Measurements from ENCODE around the gene VWDE.

VWDE gene

GRCh38 chr7:12290761-12291160 is 112.9 kb downstream of the VWDE start:
- no peak for DNase-seq (ENCODE audit: low read depth, low spot score)

DNA sequence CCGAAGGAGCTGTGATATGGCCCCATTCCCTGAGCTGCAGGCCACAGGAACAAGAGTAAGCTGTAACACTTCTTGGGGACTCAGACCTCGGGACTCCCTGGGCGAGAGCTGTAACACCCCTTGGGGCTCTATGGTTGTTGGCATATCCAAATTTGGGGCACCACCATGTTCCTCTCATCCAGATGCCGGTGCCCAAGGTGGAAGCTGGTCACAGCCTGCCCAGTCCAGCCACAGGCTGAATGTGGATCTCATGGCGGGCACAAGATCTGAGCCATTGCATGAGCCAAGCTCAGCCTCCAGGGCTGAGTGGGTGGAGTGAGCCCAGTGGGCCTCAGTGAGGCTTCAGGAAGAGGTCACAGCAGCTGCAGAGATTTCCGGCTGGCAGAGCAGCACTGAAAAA is 113.7 kb downstream of the VWDE start:
- DNase-seq (ENCODE audit: low read depth, low spot score): no peak

DNA sequence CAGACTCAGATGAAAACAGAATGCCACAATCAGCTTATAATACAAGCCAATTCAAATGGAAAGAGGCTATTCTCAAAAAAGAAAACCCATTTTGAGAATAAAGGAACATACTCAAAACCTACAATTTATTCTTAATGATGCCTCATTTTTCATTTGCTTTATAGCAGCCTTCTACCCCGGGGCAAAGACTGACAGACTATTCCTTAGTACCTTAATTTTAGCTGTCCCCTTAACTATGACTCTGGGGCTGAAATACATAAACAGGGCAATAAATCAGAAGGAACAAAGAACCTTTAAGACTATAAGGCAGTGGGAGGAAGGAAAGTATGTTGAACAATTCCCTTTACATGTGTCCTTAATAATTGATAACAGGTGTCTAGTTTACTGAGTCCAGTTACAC is 115.8 kb downstream of the VWDE start:
- no peak for DNase-seq (ENCODE audit: low read depth, low spot score)

- DNase-seq (ENCODE audit: low read depth, low spot score): no peak
Observed at GRCh38 chr7:12281038-12281437, 122.6 kb downstream of the VWDE start.

Data from activated naive CD8-positive, alpha-beta T cell treated with anti-CD3 and anti-CD28 coated beads, Interleukin-2, amount 50 U/mL, for 16 hours (primary cell).